ENCODE data around the gene TPO. TPM values are rescaled to one million over a fixed set of nuclear protein-coding genes. Genes with fewer than 3 reads are reported as not detected.

The TPO gene
- total RNA-seq, 1 experiment from 2014 or later: not detected

DNA sequence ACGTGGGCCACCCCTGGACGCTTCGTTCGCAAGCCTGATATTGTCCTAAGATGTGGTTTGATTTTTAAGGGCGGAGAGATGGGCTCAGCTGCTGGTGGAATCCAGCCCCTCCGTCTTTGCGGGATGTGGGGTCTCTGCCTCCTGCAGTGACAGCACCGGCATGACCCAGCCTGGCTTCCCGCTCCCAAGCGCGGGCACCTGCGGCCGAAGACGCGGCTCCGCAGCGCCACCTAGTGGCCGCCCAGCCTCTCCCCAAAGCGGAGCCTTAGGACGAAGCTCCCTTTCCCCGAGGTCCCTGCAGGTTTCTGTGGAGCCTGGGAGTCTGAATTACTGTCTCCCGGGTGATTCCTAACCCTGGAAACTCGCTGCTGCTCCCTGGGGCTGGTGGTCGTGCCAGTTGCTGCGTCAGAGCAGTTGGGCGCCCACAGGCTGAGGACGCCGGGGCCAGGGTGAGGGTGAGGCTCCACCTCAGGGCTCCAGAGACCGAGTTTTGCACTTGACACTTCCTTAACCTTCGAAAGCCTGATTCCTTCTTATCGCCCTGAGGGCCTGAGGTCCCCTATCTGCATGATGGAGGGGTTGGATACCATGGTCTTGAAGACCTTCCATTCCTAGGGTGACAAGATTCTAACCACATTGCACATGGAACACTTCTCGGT is 137.5 kb downstream of the TPO start:
- intact Hi-C loops (cut with micrococcal nuclease; ENCODE audit: unreplicated experiment): loop anchor here (2.0 to 5.0 kb wide), 2 partner anchors 202 to 218 kb away; no protein-coding TSS in a partner anchor
- TF ChIP-seq CTCF (IDR thresholded peaks at IDR 0.05): peak; percentile 99
- TF ChIP-seq, protein P1, sequence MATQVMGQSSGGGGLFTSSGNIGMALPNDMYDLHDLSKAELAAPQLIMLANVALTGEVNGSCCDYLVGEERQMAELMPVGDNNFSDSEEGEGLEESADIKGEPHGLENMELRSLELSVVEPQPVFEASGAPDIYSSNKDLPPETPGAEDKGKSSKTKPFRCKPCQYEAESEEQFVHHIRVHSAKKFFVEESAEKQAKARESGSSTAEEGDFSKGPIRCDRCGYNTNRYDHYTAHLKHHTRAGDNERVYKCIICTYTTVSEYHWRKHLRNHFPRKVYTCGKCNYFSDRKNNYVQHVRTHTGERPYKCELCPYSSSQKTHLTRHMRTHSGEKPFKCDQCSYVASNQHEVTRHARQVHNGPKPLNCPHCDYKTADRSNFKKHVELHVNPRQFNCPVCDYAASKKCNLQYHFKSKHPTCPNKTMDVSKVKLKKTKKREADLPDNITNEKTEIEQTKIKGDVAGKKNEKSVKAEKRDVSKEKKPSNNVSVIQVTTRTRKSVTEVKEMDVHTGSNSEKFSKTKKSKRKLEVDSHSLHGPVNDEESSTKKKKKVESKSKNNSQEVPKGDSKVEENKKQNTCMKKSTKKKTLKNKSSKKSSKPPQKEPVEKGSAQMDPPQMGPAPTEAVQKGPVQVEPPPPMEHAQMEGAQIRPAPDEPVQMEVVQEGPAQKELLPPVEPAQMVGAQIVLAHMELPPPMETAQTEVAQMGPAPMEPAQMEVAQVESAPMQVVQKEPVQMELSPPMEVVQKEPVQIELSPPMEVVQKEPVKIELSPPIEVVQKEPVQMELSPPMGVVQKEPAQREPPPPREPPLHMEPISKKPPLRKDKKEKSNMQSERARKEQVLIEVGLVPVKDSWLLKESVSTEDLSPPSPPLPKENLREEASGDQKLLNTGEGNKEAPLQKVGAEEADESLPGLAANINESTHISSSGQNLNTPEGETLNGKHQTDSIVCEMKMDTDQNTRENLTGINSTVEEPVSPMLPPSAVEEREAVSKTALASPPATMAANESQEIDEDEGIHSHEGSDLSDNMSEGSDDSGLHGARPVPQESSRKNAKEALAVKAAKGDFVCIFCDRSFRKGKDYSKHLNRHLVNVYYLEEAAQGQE (IDR thresholded peaks at IDR 0.05; ENCODE audit: insufficient read depth in 1 of 2, low read depth in 2 of 2, low read length in 1 of 2): no peak
- in situ Hi-C loops (cut with HindIII; ENCODE audit: low pct_unique_long_range_greater_than_20kb, low sequenced_read_pairs): no loop called here
- Histone ChIP-seq H3K9me3 (ENCODE audit: control insufficient read depth, insufficient read depth, low read depth, low read length) (no peaks in the 10 kb centered on the region), H3K27me3 (ENCODE audit: control insufficient read depth, insufficient read depth, low read length) (no peaks in the 10 kb centered on the region), H3K36me3 (ENCODE audit: control insufficient read depth, insufficient read depth, low read length) (no peaks in the 10 kb centered on the region), H3K27ac (ENCODE audit: low read length) (peak overlapping the region; percentile 83), H3K4me3 (ENCODE audit: low read depth in 2 of 2, low read length in 2 of 2) (no peak overlapping the region), H3K4me1 (ENCODE audit: control insufficient read depth, insufficient read depth, low read length) (peaks cover 27% of the 10 kb centered on the region)
- POLR2A ChIA-PET: no interaction called here
- BruUV-seq (replicated peaks): no TSS peak
- CTCF ChIA-PET: interaction anchor here (0.7 to 2.1 kb wide), 4 partner anchors 12 to 200 kb away, joined by 3 to 4 read pairs (median 3); no protein-coding TSS in a partner anchor
- DNase-seq (ENCODE audit: low read depth, low spot score): no peak
- peak; percentile 87 for ATAC-seq

DNA sequence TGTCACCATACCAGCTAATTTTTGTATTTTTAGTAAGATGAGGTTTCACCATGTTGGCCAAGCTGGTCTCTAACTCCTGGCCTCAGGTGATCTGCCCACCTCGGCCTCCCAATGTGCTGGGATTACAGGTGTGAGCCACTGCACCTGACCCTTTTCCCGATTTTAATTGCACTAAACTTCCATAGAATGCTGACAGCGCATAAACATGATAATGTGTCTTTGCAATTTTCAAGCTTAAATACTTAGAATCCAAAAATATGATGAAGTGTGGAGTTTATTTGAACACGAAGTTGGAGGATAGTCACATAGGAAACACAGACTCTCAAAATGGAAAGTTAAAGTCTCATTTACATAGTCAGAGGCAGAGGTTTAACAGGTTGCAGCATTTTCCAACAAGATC is 138.6 kb downstream of the TPO start:
- BruUV-seq (replicated peaks): no TSS peak
- DNase-seq (ENCODE audit: low read depth, low spot score) (no peak), ATAC-seq (no peak)
- H3K27me3 ChIP-seq (ENCODE audit: control insufficient read depth, insufficient read depth, low read length): no peaks in the 10 kb centered on the region
- in situ Hi-C loops (cut with HindIII; ENCODE audit: low pct_unique_long_range_greater_than_20kb, low sequenced_read_pairs): no loop called here
- CTCF ChIA-PET: interaction anchor here (0.5 to 2.1 kb wide), 3 partner anchors 18 to 199 kb away, joined by 3 to 4 read pairs (median 4); no protein-coding TSS in a partner anchor
- intact Hi-C loops (cut with micrococcal nuclease; ENCODE audit: unreplicated experiment): loop anchor here (2.0 to 5.0 kb wide), 2 partner anchors 200 to 217 kb away; no protein-coding TSS in a partner anchor
- no peaks in the 10 kb centered on the region for H3K9me3 ChIP-seq (ENCODE audit: control insufficient read depth, insufficient read depth, low read depth, low read length)
- no peaks in the 10 kb centered on the region for H3K36me3 ChIP-seq (ENCODE audit: control insufficient read depth, insufficient read depth, low read length)
- H3K4me3 ChIP-seq (ENCODE audit: low read depth in 2 of 2, low read length in 2 of 2): no peak overlapping the region
- POLR2A ChIA-PET: interaction anchor here (0.6 kb wide), 1 partner anchor 101 kb away, joined by 18 read pairs; no protein-coding TSS in a partner anchor
- H3K27ac ChIP-seq (ENCODE audit: low read length): peak overlapping the region; percentile 83; the same call in 1 of the 2 replicates
- TF ChIP-seq POLR2AphosphoS5 (IDR thresholded peaks at IDR 0.05; ENCODE audit: low read depth, low read length) (no peak), TCF7L2 (IDR thresholded peaks at IDR 0.05; ENCODE audit: low read depth, low read length) (no peak), CTCF (IDR thresholded peaks at IDR 0.05) (no peak), SIN3A (IDR thresholded peaks at IDR 0.05; ENCODE audit: borderline replicate concordance, insufficient read depth, low read depth, low read length) (no peak)
- TF ChIP-seq, protein P1 (IDR thresholded peaks at IDR 0.05; ENCODE audit: insufficient read depth in 1 of 2, low read depth in 2 of 2, low read length in 1 of 2): no peak
- peaks cover 19% of the 10 kb centered on the region for H3K4me1 ChIP-seq (ENCODE audit: control insufficient read depth, insufficient read depth, low read length)

Data from Panc1 (cell line).